Kidney epithelial cell (primary cell): ENCODE measurements around the gene ZBTB5. TPM values are rescaled to one million over a fixed set of nuclear protein-coding genes. Genes with fewer than 3 reads are reported as not detected.

Source experiments
- DNase-seq: peaks from one replicate; pipeline ENCODE4 v3.0.0-alpha.2; 2010; ENCODE audit warnings: low read depth
- H3K27me3 ChIP-seq: 2 replicates; pipeline ENCODE4 v1.6.0; 2011; ENCODE audit warnings: low read length; ENCODE audit not compliant: control insufficient read depth, insufficient read depth
- H3K36me3 ChIP-seq: 2 replicates; pipeline ENCODE4 v1.5.1; 2011; ENCODE audit warnings: low read length; ENCODE audit not compliant: control insufficient read depth, insufficient read depth
- H3K4me3 ChIP-seq: 2 replicates; pipeline ENCODE4 v1.5.1; 2011; ENCODE audit warnings: low read depth, mild to moderate bottlenecking, control low read depth, low read length
- total RNA-seq: library from RNA; depleted of rRNA; stranded (reverse); fragments of >200 nt; gene quantifications from 2 replicates; pipeline ENCODE4 v1.2.3, GENCODE V29; 2015
- TF ChIP-seq, protein P1 (sequence below): IDR thresholded peaks from 2 replicates; pipeline ENCODE4 v1.5.1; 2011; ENCODE audit warnings: mild to moderate bottlenecking, moderate library complexity, low read length, control low read depth, inconsistent platforms; ENCODE audit not compliant: insufficient read depth, poor library complexity, severe bottlenecking

ZBTB5 gene
- total RNA-seq, 1 donor from 2014 or later, result 14.1 TPM

GRCh38 chr9:37501957-37502596, 36.8 kb upstream of the ZBTB5 start:
- no peak overlapping the region for H3K4me3 ChIP-seq
- DNase-seq, result no peak
- peaks cover 2% of the 10 kb centered on the region for H3K36me3 ChIP-seq
- no peaks in the 10 kb centered on the region for H3K27me3 ChIP-seq
- TF ChIP-seq, protein P1, sequence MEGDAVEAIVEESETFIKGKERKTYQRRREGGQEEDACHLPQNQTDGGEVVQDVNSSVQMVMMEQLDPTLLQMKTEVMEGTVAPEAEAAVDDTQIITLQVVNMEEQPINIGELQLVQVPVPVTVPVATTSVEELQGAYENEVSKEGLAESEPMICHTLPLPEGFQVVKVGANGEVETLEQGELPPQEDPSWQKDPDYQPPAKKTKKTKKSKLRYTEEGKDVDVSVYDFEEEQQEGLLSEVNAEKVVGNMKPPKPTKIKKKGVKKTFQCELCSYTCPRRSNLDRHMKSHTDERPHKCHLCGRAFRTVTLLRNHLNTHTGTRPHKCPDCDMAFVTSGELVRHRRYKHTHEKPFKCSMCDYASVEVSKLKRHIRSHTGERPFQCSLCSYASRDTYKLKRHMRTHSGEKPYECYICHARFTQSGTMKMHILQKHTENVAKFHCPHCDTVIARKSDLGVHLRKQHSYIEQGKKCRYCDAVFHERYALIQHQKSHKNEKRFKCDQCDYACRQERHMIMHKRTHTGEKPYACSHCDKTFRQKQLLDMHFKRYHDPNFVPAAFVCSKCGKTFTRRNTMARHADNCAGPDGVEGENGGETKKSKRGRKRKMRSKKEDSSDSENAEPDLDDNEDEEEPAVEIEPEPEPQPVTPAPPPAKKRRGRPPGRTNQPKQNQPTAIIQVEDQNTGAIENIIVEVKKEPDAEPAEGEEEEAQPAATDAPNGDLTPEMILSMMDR, result no peak

DNA sequence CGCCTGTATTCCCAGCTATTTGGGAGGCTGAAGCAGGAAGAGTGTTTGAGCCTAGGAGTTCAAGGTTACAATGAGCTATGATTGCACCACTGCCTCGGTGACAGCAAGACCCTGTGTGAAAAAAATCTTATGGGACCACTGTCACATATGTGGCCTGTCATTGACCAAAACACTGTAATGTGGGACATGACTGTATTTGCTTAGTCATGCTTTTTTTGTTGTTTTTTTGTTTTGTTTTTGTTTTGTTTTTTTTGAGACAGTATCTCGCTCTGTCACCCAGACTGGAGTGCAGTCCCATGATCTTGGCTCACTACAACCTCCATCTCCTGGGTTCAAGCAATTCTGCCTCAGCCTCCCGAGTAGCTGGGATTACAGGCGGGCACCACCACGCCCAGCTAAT, 34.0 kb upstream of the ZBTB5 start:
- H3K27me3 ChIP-seq, result no peaks in the 10 kb centered on the region
- H3K36me3 ChIP-seq, result peaks cover 2% of the 10 kb centered on the region
- TF ChIP-seq, protein P1, result no peak
- no peak for DNase-seq
- H3K4me3 ChIP-seq, result no peak overlapping the region

- TF ChIP-seq, protein P1, result no peak
- no peak for DNase-seq
- H3K27me3 ChIP-seq, result no peaks in the 10 kb centered on the region
- no peak overlapping the region for H3K4me3 ChIP-seq
- peaks cover 2% of the 10 kb centered on the region for H3K36me3 ChIP-seq
Measured at GRCh38 chr9:37498457-37498856, 33.2 kb upstream of the ZBTB5 start.

DNA sequence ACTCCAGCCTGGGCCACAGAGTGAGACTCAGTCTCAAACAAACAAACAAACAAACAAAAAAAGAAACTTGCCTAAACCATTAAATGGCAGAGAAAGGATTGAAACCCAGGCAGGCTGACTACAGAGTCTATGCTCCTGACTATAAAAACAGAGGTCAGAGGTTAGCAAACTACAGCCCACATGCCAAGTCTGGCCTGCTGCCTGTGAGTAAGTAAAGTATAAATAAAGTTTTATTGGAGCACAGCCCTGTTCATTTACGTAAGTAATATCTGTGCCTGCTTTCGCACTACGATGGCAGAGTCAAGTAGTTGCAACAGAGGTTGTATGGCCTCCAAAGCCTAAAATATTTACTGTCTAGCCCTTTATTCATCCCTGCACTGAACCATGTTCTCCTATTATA, 32.1 kb upstream of the ZBTB5 start:
- H3K27me3 ChIP-seq, result no peaks in the 10 kb centered on the region
- H3K36me3 ChIP-seq, result peaks cover 2% of the 10 kb centered on the region
- TF ChIP-seq, protein P1, result no peak
- no peak overlapping the region for H3K4me3 ChIP-seq
- no peak for DNase-seq

DNA sequence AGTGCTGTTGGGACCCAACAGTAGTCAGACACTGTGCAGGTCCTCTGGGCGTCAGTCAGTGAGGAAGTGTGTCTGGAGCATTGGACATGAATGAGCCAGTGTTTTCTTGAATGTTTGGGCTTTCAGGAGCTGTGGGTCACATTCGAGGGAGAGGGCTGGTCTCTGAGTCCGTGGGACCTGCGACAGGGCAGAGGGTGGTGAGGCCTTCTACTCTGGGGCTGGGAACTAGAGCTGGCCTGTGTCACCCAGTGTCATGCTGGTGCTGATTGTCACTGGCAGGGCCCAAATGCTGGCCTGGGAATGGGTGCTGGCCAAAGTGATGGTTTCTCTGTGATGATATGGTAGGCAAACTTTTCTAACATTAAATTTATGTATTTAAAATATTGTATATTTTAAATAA, 30.8 kb upstream of the ZBTB5 start:
- no peaks in the 10 kb centered on the region for H3K27me3 ChIP-seq
- TF ChIP-seq, protein P1, result no peak
- DNase-seq, result no peak
- H3K36me3 ChIP-seq, result peaks cover 2% of the 10 kb centered on the region
- no peak overlapping the region for H3K4me3 ChIP-seq

DNA sequence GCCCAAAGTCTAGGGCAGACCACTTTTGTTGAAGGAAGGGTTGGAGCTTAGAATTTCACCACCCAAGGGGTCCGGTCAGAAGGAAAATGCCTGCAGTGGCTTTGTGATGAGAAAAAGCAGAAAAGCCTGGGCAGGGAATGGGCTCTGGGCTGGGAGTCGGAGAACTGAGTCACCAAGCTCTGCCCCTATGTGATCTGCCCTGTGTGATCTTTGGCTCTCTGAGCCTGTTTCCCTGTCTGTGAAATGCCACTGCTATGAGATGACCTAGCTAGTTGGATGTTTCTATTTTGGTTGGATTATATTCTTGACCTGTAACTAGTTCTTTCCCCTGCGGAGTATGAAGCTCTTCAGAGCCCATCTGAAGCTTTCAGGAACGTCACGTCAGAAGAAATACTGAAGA, 30.3 kb upstream of the ZBTB5 start:
- TF ChIP-seq, protein P1, result no peak
- no peak for DNase-seq
- Histone ChIP-seq H3K36me3 (peaks cover 1% of the 10 kb centered on the region), H3K4me3 (no peak overlapping the region), H3K27me3 (no peaks in the 10 kb centered on the region)
